GM03348 (cell line): ENCODE measurements around the gene ZC3H18.

Experiments
- DNase-seq: peaks from one replicate; pipeline ENCODE4 v3.0.0; 2012; ENCODE audit warnings: low spot score

ZC3H18 gene

GRCh38 chr16:88549671-88550245 is 20.4 kb upstream of the ZC3H18 start:
- no peak for DNase-seq

- DNase-seq: no peak
These were observed 19.9 kb upstream of the ZC3H18 start for GRCh38 chr16:88550246-88550661.

DNA sequence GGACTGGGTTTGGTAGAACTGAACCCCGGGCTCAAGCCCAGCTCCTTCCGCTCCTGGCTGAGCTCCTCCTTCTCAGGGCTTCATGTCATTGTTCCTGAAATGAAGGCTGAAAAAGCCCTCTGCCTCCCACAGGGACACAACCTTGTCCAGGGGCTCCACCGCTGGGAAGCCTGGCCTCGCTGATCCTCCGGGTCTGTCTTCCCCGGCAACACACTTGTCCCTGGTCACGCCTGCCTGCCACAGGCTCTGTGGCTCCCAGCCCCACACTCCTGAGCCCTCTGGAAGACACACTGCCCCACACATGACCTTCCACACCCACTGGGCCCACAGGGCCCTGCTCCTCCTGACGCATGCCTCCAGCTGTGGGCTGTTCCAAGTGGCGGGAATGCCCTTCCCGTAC is 18.0 kb upstream of the ZC3H18 start:
- DNase-seq: no peak

DNA sequence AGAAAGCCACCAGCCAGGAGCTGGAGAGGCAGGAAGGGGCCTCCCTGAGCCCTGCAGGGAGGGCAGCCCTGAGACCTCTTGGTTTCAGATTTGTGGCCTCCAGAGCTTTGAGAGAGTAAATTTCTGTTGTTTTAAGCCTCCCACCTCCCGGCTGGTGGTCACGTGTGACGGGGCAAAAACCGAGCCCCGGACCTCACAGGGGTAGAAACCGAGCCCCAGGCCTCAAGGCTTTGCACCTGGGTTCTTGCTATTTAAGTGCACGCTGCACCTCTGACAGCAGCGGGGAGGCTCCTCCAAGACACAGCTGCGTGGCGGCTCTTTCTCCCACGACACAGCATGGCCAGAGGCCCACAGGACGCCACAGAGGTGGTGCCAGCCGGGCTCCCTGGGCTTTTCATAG is 17.4 kb upstream of the ZC3H18 start:
- no peak for DNase-seq

- no peak for DNase-seq
These were observed 16.5 kb upstream of the ZC3H18 start for GRCh38 chr16:88553739-88554138.

DNA sequence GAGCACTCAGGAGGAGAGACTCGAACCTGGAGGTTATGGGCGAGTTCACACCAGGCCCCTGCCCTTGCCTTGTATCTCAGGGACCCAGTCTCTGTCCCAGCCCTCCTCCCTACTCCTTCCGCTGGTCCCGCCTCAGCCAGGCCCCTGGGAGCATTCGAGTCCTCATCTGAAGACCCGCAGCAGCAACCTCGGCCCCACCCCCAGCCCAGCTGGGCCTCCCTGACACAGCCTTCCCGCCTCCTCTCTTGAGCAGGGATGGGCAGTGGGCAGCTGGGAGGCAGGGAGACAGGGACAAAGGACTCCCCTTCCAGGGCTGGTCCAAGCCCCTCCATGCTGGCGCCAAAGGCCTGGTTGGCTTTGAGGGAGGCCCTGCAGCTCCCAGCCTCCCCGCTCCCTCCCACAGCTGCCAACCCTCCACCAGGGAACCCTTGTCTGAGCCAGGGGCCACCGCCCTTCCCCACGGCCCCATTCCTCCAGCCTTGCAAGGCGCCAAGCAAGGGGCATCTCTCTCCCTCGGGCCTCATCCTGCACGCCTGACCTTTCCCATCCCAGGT is 15.4 kb upstream of the ZC3H18 start:
- DNase-seq: no peak

DNA sequence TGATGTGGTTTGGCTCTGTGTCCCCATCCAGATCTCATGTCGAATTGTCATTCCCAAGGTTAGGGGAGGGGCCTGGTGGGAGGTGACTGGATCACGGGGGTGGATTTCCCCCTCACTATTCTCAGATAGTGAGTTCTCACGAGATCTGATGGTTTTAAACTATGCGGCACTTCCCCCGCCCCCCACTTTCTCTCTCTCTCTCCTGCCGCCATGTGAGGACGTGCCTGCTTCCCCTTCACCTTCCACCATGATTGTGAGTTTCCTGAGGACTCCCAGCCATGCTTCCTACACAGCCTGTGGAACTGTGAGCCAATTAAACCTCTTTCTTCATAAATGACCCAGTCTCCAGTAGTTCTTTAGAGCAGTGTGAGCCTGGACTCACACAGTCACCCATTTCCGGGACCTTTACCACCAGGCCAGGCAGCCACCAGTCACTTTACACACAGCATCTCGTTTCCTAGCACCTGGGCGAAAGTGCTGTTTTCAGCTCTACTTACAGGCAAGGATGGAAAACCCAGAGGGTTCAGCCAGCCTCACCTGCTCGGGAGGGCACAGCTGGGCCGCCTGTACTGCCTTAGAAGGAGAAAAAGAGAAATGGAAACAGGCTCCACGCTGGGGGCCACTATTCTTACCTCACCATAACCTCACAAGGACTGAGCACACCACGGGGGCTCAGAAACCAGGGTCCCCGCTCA is 13.8 kb upstream of the ZC3H18 start:
- DNase-seq: no peak

GRCh38 chr16:88558457-88559442 is 11.5 kb upstream of the ZC3H18 start:
- peak; percentile 56 for DNase-seq

DNA sequence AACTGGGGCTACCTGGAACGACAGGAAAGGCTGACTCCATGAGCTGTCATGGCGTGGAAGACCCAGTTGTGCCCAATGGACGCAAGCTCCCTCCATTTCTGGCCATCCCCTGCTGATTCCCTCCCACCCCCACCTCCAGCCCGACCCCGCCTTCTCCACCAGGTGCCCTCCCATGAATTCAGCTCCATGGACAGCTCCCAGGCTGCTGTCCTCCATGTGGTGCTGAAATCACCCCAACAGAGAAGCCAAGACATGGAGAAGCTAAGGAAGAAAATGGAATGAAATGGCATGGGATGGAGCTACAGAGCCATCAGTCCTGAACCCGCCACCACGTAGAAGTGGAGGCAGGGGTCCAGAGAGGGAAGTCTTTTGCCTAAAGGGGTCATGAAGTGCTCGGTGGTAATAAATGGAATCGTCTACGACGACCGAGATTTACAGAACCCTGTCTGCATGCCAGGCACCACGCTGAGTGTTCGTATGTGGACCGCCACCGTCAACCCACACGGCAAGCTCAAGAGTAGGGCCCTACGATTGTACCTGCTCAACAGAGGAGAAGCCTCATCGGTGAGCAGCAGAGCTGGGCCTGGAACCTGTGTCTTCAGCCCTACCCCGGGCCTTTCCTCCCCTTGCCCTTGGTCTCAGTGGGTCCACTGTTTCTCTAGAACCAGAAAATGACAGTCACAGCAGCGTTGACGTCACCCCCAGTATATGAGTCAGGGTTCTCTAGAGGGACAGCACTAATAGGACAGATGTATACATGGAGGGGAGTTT is 9.3 kb upstream of the ZC3H18 start:
- DNase-seq: no peak

DNA sequence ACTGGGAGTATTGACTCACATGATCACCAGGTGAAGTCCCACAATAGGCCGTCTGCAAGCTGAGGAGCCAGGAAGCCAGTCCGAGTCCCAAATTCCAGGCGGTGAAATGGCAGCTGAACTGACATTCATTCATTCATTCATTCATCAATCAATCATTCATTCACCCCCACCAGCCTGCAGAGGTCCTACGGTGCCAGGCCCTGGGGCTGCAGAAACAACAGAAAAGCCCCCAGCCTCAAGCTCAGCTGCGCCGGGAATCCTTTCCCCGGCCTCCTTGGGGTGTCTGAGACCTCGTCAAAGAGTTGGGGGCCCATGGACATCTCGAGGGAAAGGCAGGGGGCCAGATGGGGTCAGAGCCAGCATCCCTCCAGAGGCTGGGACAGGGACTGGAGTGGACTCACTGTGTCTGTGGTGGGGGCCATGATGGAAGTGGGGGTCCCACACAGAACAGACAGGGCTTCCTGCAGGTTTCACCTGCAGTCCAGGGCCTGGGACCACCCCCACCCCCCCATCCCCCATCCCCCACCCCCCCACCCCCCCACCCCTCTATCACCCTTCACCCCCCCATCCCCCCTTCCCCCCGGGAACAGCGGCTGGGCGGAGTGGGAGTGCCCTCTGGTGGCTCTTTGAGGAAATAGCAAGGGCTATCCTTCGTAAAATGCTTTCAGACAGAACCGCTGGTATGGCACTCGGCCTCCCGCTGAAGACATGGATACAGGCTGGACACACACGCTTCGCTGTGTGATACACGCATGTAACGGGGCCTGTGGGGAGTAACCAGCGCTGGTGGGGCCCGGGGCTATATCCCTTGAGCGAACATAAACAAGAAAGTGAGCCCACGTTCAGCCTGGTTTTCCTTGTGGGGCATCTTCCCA is 8.5 kb upstream of the ZC3H18 start:
- DNase-seq: peak; percentile 91

DNA sequence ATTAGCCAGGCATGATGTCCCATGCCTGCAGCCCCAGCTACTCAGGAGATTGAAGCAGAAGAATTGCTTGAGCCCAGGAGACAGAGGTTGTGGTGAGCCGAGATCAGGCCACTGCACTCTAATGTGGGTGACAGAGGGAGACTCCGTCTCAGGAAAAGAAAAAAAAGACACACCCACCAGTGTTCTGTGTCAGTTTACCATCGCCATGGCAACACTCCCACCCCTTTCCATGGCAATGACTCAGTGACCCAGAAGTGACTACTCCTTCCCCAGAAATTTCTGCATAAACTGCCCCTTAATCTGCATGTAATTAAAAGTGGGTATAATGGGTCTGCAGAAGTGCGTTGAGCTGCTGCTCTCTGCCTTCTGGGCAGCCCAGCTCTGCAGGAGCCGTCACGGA is 4.0 kb upstream of the ZC3H18 start:
- no peak for DNase-seq

DNA sequence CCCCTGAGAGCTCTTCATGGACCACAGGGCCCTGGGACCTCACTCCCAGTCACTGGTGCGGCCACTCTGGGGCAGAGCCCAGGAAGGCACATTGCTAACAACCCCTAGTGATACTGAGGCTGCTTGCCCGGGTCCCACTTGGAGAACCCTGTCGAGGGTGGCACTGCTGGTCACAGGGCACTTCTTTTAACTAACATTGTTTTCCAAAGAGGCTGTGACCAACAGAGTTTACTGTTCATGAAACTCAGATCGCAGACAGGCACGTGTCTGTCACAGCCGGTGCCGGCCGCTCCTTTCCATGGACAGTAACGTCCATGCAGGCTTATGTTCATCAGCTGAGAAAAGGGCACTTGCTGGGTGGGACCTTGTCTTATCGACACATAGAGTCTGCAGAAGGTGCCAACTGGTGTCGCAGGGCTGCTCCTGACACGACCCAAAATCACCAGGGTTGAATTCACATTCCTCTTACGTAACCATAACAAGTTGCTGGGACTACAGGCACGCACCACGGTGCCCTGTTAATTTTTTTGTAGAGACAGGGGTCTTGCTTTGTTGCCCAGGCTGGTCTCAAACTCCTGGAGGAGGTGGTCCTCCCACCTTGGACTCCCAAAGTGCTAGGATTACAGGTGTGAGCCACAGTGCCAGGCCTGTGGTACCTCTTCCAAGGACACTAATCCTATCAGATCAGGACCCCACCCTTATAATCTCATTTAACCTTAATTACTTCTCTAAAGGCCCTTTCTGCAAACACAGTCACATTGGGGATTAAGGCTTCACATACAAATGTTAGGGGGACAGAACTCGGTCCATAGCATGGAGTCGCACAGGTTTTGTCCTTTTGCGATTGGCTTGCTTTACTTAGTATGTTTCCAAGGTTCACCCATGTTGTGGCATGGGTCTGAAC is 1.2 kb upstream of the ZC3H18 start:
- no peak for DNase-seq

DNA sequence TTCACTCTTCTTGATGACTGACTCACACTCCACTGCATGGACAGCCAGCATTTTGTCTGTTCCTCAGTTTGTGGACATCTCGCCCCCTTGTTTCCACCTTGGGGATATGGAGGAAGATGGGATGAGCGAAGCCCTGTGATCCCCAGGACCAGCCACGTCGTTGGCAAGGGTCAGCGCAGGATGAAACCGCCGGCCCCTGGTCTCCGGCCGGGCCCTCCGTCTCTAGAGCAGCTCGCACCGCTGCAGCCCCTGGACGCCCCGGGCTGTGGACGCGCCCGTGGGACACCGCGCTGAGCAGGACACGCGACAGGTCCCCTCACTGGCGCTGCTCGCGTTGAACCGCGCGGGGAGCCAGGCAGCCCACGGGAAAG is 604 bp upstream of the ZC3H18 start:
- peak; percentile 42 for DNase-seq

DNA sequence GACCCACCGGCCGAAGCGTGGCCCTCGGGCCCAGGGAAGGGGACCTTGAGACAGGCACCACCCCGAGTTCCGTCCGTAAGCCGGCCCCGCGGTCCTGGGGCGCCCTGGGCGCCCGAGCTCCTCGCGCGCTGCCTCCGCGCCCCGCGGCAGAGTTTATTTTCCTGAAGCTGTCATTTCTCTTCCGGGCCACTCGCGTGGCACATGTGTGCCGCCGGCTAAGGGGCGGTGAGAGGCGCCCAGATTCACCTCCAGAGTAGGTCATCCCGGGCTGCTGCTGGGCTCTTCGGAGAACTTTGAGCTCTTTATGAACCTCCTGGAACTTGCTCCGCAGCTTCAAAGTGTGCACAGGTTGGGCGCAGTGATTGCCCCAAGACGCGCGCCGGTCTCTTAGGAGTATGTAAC is 489 bp downstream of the ZC3H18 start:
- peak; percentile 37 for DNase-seq

- DNase-seq: no peak
These were observed 5.0 kb downstream of the ZC3H18 start for GRCh38 chr16:88575251-88575650.

GRCh38 chr16:88576307-88576706 is 6.1 kb downstream of the ZC3H18 start:
- no peak for DNase-seq

GRCh38 chr16:88577166-88577565 is 7.0 kb downstream of the ZC3H18 start:
- DNase-seq: no peak

DNA sequence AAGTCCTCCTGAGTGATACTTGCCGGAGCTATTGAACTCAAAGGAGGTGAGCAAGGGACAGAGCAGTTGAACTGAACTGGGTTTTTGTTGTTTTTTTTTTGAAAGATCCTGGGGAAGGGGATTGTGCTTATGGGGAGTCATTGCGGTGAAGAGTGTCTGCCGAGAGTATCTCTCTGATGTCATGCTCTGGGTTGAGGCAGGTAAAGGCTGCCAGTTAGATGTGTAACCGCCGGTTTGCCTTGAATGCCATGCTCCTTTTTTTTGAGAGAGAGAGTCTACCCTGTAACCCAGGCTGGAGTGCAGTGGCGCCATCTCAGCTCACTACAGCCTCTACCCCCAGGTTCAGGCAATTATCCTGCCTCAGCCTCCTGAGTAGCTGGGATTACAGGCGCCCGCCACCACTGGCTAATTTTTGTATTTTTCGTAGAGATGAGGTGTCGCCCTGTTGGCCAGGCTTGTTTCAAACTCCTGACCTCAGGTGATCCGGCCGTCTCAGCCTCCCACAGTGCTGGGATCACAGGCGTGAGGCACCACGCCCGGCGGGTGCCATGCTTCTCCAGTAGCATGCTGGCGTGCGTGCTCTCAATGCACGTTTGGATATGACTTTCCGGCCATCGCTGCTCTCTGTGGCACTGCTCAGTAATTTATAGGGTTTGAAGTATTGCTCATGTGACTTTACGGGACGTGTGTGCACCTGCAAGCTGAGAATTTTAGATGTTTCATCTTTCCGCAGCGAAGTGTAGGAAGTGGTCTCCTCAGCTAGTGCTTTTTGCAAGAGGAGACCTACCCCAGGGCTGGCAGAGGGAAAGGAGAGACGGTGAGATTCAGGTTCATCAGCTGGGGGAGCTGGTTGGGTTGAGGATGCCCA is 8.5 kb downstream of the ZC3H18 start:
- DNase-seq: no peak

DNA sequence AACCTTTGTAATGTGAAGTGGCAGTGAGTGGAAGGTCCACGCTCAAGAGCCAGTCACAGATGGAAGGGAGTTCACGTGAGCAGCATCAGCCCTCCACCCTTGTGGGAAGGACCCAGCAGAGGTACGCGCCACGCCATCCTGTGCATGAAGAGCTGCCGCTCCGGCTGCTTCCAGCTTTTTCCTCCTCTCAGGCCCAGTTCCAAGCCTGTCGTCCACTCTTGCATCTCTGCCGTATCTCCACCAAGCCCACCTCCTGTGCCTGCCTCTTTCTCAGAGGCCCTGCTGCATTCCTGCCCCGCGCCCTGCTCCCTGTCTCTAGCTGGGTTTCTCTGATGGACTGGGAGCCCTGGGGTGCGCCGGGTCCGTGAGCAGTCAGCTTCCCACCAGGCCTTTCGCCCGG is 10.2 kb downstream of the ZC3H18 start:
- no peak for DNase-seq
